ENCODE results near the gene ZBED2. TPM values are rescaled to one million over a fixed set of nuclear protein-coding genes. Genes with fewer than 3 reads are reported as not detected.

The ZBED2 gene
- total RNA-seq, 1 experiment from 2014 or later, result not detected

- Histone ChIP-seq H3K4me2 (ENCODE audit: low read depth, low read length, poor library complexity, severe bottlenecking) (no peak overlapping the region), H2AFZ (ENCODE audit: low read length) (no peak overlapping the region), H3K9me3 (ENCODE audit: low read length) (no peaks in the 10 kb centered on the region), H3K4me1 (ENCODE audit: low read length) (no peaks in the 10 kb centered on the region), H3K9ac (ENCODE audit: low read length) (no peak overlapping the region), H3K36me3 (ENCODE audit: insufficient read depth, low read length) (no peaks in the 10 kb centered on the region), H3K79me2 (ENCODE audit: low read length) (no peaks in the 10 kb centered on the region), H4K20me1 (ENCODE audit: insufficient read depth, low read depth, low read length) (no peaks in the 10 kb centered on the region), H3K4me3 (ENCODE audit: low read length) (no peak overlapping the region), H3K27me3 (ENCODE audit: low read length) (no peaks in the 10 kb centered on the region), H3K9me2 (replicated peaks; ENCODE audit: insufficient read depth, low read length) (no peaks in the 10 kb centered on the region), H3K27ac (ENCODE audit: low read length) (no peak overlapping the region)
- no peak for DNase-seq
Observed at GRCh38 chr3:111618945-111619344, 23.8 kb upstream of the ZBED2 start.

- Histone ChIP-seq H3K4me3 (ENCODE audit: low read length) (no peak overlapping the region), H3K36me3 (ENCODE audit: insufficient read depth, low read length) (no peaks in the 10 kb centered on the region), H3K4me2 (ENCODE audit: low read depth, low read length, poor library complexity, severe bottlenecking) (no peak overlapping the region), H3K27ac (ENCODE audit: low read length) (no peak overlapping the region), H4K20me1 (ENCODE audit: insufficient read depth, low read depth, low read length) (no peaks in the 10 kb centered on the region), H3K4me1 (ENCODE audit: low read length) (no peaks in the 10 kb centered on the region), H3K9me3 (ENCODE audit: low read length) (no peaks in the 10 kb centered on the region), H3K9me2 (replicated peaks; ENCODE audit: insufficient read depth, low read length) (no peaks in the 10 kb centered on the region), H2AFZ (ENCODE audit: low read length) (no peak overlapping the region), H3K9ac (ENCODE audit: low read length) (no peak overlapping the region), H3K79me2 (ENCODE audit: low read length) (no peaks in the 10 kb centered on the region), H3K27me3 (ENCODE audit: low read length) (no peaks in the 10 kb centered on the region)
- no peak for DNase-seq
Observed at GRCh38 chr3:111617912-111618601, 22.9 kb upstream of the ZBED2 start.

GRCh38 chr3:111617406-111617805 lies 22.3 kb upstream of the ZBED2 start:
- Histone ChIP-seq H2AFZ (ENCODE audit: low read length) (no peak overlapping the region), H3K36me3 (ENCODE audit: insufficient read depth, low read length) (no peaks in the 10 kb centered on the region), H3K4me3 (ENCODE audit: low read length) (no peak overlapping the region), H3K4me2 (ENCODE audit: low read depth, low read length, poor library complexity, severe bottlenecking) (no peak overlapping the region), H4K20me1 (ENCODE audit: insufficient read depth, low read depth, low read length) (no peaks in the 10 kb centered on the region), H3K27me3 (ENCODE audit: low read length) (no peaks in the 10 kb centered on the region), H3K79me2 (ENCODE audit: low read length) (no peaks in the 10 kb centered on the region), H3K27ac (ENCODE audit: low read length) (no peak overlapping the region), H3K9me2 (replicated peaks; ENCODE audit: insufficient read depth, low read length) (no peaks in the 10 kb centered on the region), H3K4me1 (ENCODE audit: low read length) (no peaks in the 10 kb centered on the region), H3K9ac (ENCODE audit: low read length) (no peak overlapping the region), H3K9me3 (ENCODE audit: low read length) (no peaks in the 10 kb centered on the region)
- DNase-seq, result no peak

GRCh38 chr3:111616417-111617105 lies 21.4 kb upstream of the ZBED2 start:
- H3K4me2 ChIP-seq (ENCODE audit: low read depth, low read length, poor library complexity, severe bottlenecking), result no peak overlapping the region
- no peak overlapping the region for H2AFZ ChIP-seq (ENCODE audit: low read length)
- no peaks in the 10 kb centered on the region for H3K36me3 ChIP-seq (ENCODE audit: insufficient read depth, low read length)
- H3K9me2 ChIP-seq (replicated peaks; ENCODE audit: insufficient read depth, low read length), result no peaks in the 10 kb centered on the region
- H4K20me1 ChIP-seq (ENCODE audit: insufficient read depth, low read depth, low read length), result no peaks in the 10 kb centered on the region
- no peaks in the 10 kb centered on the region for H3K27me3 ChIP-seq (ENCODE audit: low read length)
- H3K9ac ChIP-seq (ENCODE audit: low read length), result no peak overlapping the region
- H3K4me1 ChIP-seq (ENCODE audit: low read length), result no peaks in the 10 kb centered on the region
- peak; percentile 71 for DNase-seq
- no peak overlapping the region for H3K27ac ChIP-seq (ENCODE audit: low read length)
- H3K4me3 ChIP-seq (ENCODE audit: low read length), result no peak overlapping the region
- H3K79me2 ChIP-seq (ENCODE audit: low read length), result no peaks in the 10 kb centered on the region
- H3K9me3 ChIP-seq (ENCODE audit: low read length), result no peaks in the 10 kb centered on the region

GRCh38 chr3:111615880-111616279 lies 20.7 kb upstream of the ZBED2 start:
- Histone ChIP-seq H3K9ac (ENCODE audit: low read length) (no peak overlapping the region), H3K4me2 (ENCODE audit: low read depth, low read length, poor library complexity, severe bottlenecking) (no peak overlapping the region), H3K27me3 (ENCODE audit: low read length) (no peaks in the 10 kb centered on the region)

GRCh38 chr3:111613294-111613693 lies 18.1 kb upstream of the ZBED2 start:
- no peaks in the 10 kb centered on the region for H3K79me2 ChIP-seq (ENCODE audit: low read length)
- no peak overlapping the region for H3K4me2 ChIP-seq (ENCODE audit: low read depth, low read length, poor library complexity, severe bottlenecking)
- no peak overlapping the region for H3K9ac ChIP-seq (ENCODE audit: low read length)
- H3K9me2 ChIP-seq (replicated peaks; ENCODE audit: insufficient read depth, low read length), result no peaks in the 10 kb centered on the region
- no peak overlapping the region for H3K4me3 ChIP-seq (ENCODE audit: low read length)
- no peaks in the 10 kb centered on the region for H3K27me3 ChIP-seq (ENCODE audit: low read length)
- DNase-seq, result no peak
- H3K27ac ChIP-seq (ENCODE audit: low read length), result no peak overlapping the region
- no peaks in the 10 kb centered on the region for H3K36me3 ChIP-seq (ENCODE audit: insufficient read depth, low read length)
- H4K20me1 ChIP-seq (ENCODE audit: insufficient read depth, low read depth, low read length), result no peaks in the 10 kb centered on the region
- peaks cover 3% of the 10 kb centered on the region; the same call in 1 of the 2 replicates for H3K4me1 ChIP-seq (ENCODE audit: low read length)
- no peaks in the 10 kb centered on the region for H3K9me3 ChIP-seq (ENCODE audit: low read length)
- H2AFZ ChIP-seq (ENCODE audit: low read length), result no peak overlapping the region

More at GRCh38 chr3:111615880-111616279, 20.7 kb upstream of the ZBED2 start:
- Histone ChIP-seq H4K20me1 (ENCODE audit: insufficient read depth, low read depth, low read length) (no peaks in the 10 kb centered on the region), H3K9me3 (ENCODE audit: low read length) (no peaks in the 10 kb centered on the region), H3K79me2 (ENCODE audit: low read length) (no peaks in the 10 kb centered on the region), H3K4me3 (ENCODE audit: low read length) (no peak overlapping the region), H3K9me2 (replicated peaks; ENCODE audit: insufficient read depth, low read length) (no peaks in the 10 kb centered on the region), H3K4me1 (ENCODE audit: low read length) (no peaks in the 10 kb centered on the region), H2AFZ (ENCODE audit: low read length) (no peak overlapping the region), H3K27ac (ENCODE audit: low read length) (no peak overlapping the region), H3K36me3 (ENCODE audit: insufficient read depth, low read length) (no peaks in the 10 kb centered on the region)
- DNase-seq, result no peak

- Histone ChIP-seq H3K27ac (ENCODE audit: low read length) (no peak overlapping the region), H3K9me2 (replicated peaks; ENCODE audit: insufficient read depth, low read length) (no peaks in the 10 kb centered on the region), H2AFZ (ENCODE audit: low read length) (no peak overlapping the region), H3K36me3 (ENCODE audit: insufficient read depth, low read length) (no peaks in the 10 kb centered on the region), H3K27me3 (ENCODE audit: low read length) (no peaks in the 10 kb centered on the region), H4K20me1 (ENCODE audit: insufficient read depth, low read depth, low read length) (no peaks in the 10 kb centered on the region), H3K9me3 (ENCODE audit: low read length) (no peaks in the 10 kb centered on the region), H3K4me1 (ENCODE audit: low read length) (peaks cover 3% of the 10 kb centered on the region; the same call in 1 of the 2 replicates), H3K79me2 (ENCODE audit: low read length) (no peaks in the 10 kb centered on the region), H3K4me3 (ENCODE audit: low read length) (no peak overlapping the region), H3K4me2 (ENCODE audit: low read depth, low read length, poor library complexity, severe bottlenecking) (no peak overlapping the region), H3K9ac (ENCODE audit: low read length) (no peak overlapping the region)
- no peak for DNase-seq
Observed at GRCh38 chr3:111610612-111611054, 15.5 kb upstream of the ZBED2 start.

- H3K9me3 ChIP-seq (ENCODE audit: low read length), result no peaks in the 10 kb centered on the region
- no peaks in the 10 kb centered on the region for H4K20me1 ChIP-seq (ENCODE audit: insufficient read depth, low read depth, low read length)
- H3K9ac ChIP-seq (ENCODE audit: low read length), result no peak overlapping the region
- H3K4me2 ChIP-seq (ENCODE audit: low read depth, low read length, poor library complexity, severe bottlenecking), result no peak overlapping the region
- H3K27me3 ChIP-seq (ENCODE audit: low read length), result no peaks in the 10 kb centered on the region
- no peaks in the 10 kb centered on the region for H3K79me2 ChIP-seq (ENCODE audit: low read length)
- H3K27ac ChIP-seq (ENCODE audit: low read length), result no peak overlapping the region
- no peaks in the 10 kb centered on the region for H3K9me2 ChIP-seq (replicated peaks; ENCODE audit: insufficient read depth, low read length)
- no peak overlapping the region for H3K4me3 ChIP-seq (ENCODE audit: low read length)
- H2AFZ ChIP-seq (ENCODE audit: low read length), result no peak overlapping the region
- H3K4me1 ChIP-seq (ENCODE audit: low read length), result peaks cover 3% of the 10 kb centered on the region; the same call in 1 of the 2 replicates
- no peaks in the 10 kb centered on the region for H3K36me3 ChIP-seq (ENCODE audit: insufficient read depth, low read length)
- DNase-seq, result peak; percentile 51
Observed at GRCh38 chr3:111610189-111610588, 15.0 kb upstream of the ZBED2 start.
